Subcutaneous abdominal adipose tissue (tissue), 5 donors: ENCODE measurements around the gene JAKMIP1.
"Not testable (repeated sequence)": the region's sequence is repeated elsewhere in the genome, so short reads cannot be mapped to it uniquely, and the experiment has no call there.

Source experiments
- H3K27ac ChIP-seq: one replicate; pipeline ENCODE4 v1.7.0; 2013; ENCODE audit warnings: low read depth, mild to moderate bottlenecking, inconsistent platforms, low read length, moderate library complexity
- H3K27me3 ChIP-seq, 5 donors: one replicate each; pipeline ENCODE4 v1.7.0; 2013; ENCODE audit warnings: low read length in 5 of 5, inconsistent platforms in 1 of 5; ENCODE audit not compliant: control insufficient read depth in 5 of 5, insufficient read depth in 4 of 5
- H3K36me3 ChIP-seq, 5 donors: one replicate each; pipeline ENCODE4 v1.7.0; 2013; ENCODE audit warnings: low read length in 5 of 5; ENCODE audit not compliant: control insufficient read depth in 5 of 5, insufficient read depth in 5 of 5
- H3K4me1 ChIP-seq, 5 donors: one replicate each; pipeline ENCODE4 v1.7.0; 2013; ENCODE audit warnings: low read length in 5 of 5, mild to moderate bottlenecking in 3 of 5, moderate library complexity in 1 of 5; ENCODE audit not compliant: control insufficient read depth in 5 of 5, insufficient read depth in 5 of 5
- H3K4me3 ChIP-seq, 5 donors: one replicate each; pipeline ENCODE4 v1.7.0; 2013; ENCODE audit warnings: low read length in 5 of 5, low read depth in 1 of 5
- H3K9ac ChIP-seq, 5 donors: one replicate each; pipeline ENCODE4 v1.7.0; 2013; ENCODE audit warnings: low read length in 5 of 5, mild to moderate bottlenecking in 4 of 5, moderate library complexity in 3 of 5
- H3K9me3 ChIP-seq, 5 donors: one replicate each; pipeline ENCODE4 v1.7.0; 2013; ENCODE audit warnings: low read length in 5 of 5; ENCODE audit not compliant: control insufficient read depth in 5 of 5
- donor health status: healthy.
- donor health status: healthy.
- donor health status: healthy.
- donor health status: healthy.
- donor health status: healthy.

JAKMIP1 gene

GRCh38 chr4:6002492-6002833 lies 197.9 kb downstream of the JAKMIP1 start:
- Histone ChIP-seq H3K27ac (no peak overlapping the region), H3K9me3 (peaks cover 0 to 3% (median 0%) of the 10 kb centered on the region in 5 donors), H3K4me1 (no peaks in the 10 kb centered on the region), H3K4me3 (no peak overlapping the region), H3K27me3 (peaks cover 11 to 28% (median 22%) of the 10 kb centered on the region in 5 donors), H3K36me3 (no peaks in the 10 kb centered on the region), H3K9ac (no peak overlapping the region)

- Histone ChIP-seq H3K9ac (no peak overlapping the region), H3K27ac (no peak overlapping the region), H3K27me3 (peaks cover 7 to 24% (median 18%) of the 10 kb centered on the region in 5 donors), H3K4me3 (no peak overlapping the region), H3K4me1 (no peaks in the 10 kb centered on the region), H3K36me3 (no peaks in the 10 kb centered on the region), H3K9me3 (peaks cover 0 to 3% (median 0%) of the 10 kb centered on the region in 5 donors)
Observed at GRCh38 chr4:6001680-6002491, 198.5 kb downstream of the JAKMIP1 start.

GRCh38 chr4:5999830-6000365 lies 200.5 kb downstream of the JAKMIP1 start:
- H3K4me1 ChIP-seq = no peaks in the 10 kb centered on the region
- H3K27me3 ChIP-seq = peaks cover 6 to 36% (median 19%) of the 10 kb centered on the region in 5 donors
- H3K9me3 ChIP-seq = peaks cover 0 to 3% (median 0%) of the 10 kb centered on the region in 5 donors
- no peak overlapping the region for H3K4me3 ChIP-seq
- no peak overlapping the region for H3K27ac ChIP-seq
- no peaks in the 10 kb centered on the region for H3K36me3 ChIP-seq
- H3K9ac ChIP-seq = no peak overlapping the region

- Histone ChIP-seq H3K9me3 (no peaks in the 10 kb centered on the region), H3K9ac (no peak overlapping the region), H3K27ac (no peak overlapping the region), H3K4me1 (no peaks in the 10 kb centered on the region), H3K36me3 (no peaks in the 10 kb centered on the region), H3K27me3 (peaks cover 6 to 40% (median 22%) of the 10 kb centered on the region in 5 donors), H3K4me3 (no peak overlapping the region)
Observed at GRCh38 chr4:5999356-5999755, 201.0 kb downstream of the JAKMIP1 start.

- Histone ChIP-seq H3K9me3 (no peaks in the 10 kb centered on the region), H3K27me3 (peaks cover 10 to 42% (median 25%) of the 10 kb centered on the region in 5 donors), H3K4me3 (no peak overlapping the region), H3K36me3 (no peaks in the 10 kb centered on the region), H3K9ac (no peak overlapping the region), H3K27ac (no peak overlapping the region), H3K4me1 (no peaks in the 10 kb centered on the region)
Observed at GRCh38 chr4:5998333-5998936, 201.9 kb downstream of the JAKMIP1 start.

GRCh38 chr4:5996641-5997040 lies 203.7 kb downstream of the JAKMIP1 start:
- no peak overlapping the region for H3K4me3 ChIP-seq
- no peak overlapping the region for H3K9ac ChIP-seq
- H3K9me3 ChIP-seq = no peaks in the 10 kb centered on the region
- H3K27me3 ChIP-seq = peaks cover 23 to 52% (median 28%) of the 10 kb centered on the region in 5 donors
- no peaks in the 10 kb centered on the region for H3K36me3 ChIP-seq
- H3K4me1 ChIP-seq = no peaks in the 10 kb centered on the region
- H3K27ac ChIP-seq = no peak overlapping the region

- Histone ChIP-seq H3K9ac (no peak overlapping the region), H3K9me3 (no peaks in the 10 kb centered on the region), H3K36me3 (no peaks in the 10 kb centered on the region), H3K4me1 (no peaks in the 10 kb centered on the region), H3K4me3 (no peak overlapping the region), H3K27me3 (peaks cover 23 to 54% (median 30%) of the 10 kb centered on the region in 5 donors), H3K27ac (no peak overlapping the region)
Observed at GRCh38 chr4:5995901-5996623, 204.3 kb downstream of the JAKMIP1 start.

- Histone ChIP-seq H3K4me3 (no peak overlapping the region), H3K36me3 (no peaks in the 10 kb centered on the region), H3K27ac (no peak overlapping the region), H3K9ac (no peak overlapping the region), H3K4me1 (no peaks in the 10 kb centered on the region), H3K27me3 (peaks cover 20 to 39% (median 33%) of the 10 kb centered on the region in 5 donors), H3K9me3 (no peaks in the 10 kb centered on the region)
Observed at GRCh38 chr4:5993876-5994811, 206.2 kb downstream of the JAKMIP1 start.

GRCh38 chr4:5993346-5993745 lies 207.0 kb downstream of the JAKMIP1 start:
- H3K9me3 ChIP-seq, H3K4me3 ChIP-seq, H3K9ac ChIP-seq, H3K27ac ChIP-seq, H3K36me3 ChIP-seq, H3K4me1 ChIP-seq: not testable (repeated sequence)
- H3K27me3 ChIP-seq = peaks cover 12 to 39% (median 28%) of the 10 kb centered on the region in 5 donors
